ENCODE results near the gene ANKS1A.

DNA sequence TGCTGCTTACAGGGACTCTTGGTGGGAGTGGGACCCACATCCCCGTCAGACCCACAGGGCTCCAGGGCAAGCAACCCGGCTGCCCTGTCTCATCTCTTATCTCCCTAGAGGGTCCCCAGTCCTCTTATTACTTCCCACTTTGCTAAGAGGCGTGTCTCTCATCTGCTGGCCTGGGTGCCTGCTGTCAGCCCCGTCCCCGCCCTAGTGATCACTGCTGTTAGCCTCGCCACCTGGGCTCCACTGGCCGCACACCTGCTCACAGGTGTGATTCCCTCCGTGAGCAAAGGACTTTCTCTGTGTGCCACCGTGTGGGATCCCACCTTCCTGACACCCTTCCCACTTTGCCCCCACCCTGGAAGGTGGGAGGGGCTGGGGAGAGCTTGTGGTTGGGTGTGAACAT is 194.5 kb downstream of the ANKS1A start:
- TF ChIP-seq, protein P1, sequence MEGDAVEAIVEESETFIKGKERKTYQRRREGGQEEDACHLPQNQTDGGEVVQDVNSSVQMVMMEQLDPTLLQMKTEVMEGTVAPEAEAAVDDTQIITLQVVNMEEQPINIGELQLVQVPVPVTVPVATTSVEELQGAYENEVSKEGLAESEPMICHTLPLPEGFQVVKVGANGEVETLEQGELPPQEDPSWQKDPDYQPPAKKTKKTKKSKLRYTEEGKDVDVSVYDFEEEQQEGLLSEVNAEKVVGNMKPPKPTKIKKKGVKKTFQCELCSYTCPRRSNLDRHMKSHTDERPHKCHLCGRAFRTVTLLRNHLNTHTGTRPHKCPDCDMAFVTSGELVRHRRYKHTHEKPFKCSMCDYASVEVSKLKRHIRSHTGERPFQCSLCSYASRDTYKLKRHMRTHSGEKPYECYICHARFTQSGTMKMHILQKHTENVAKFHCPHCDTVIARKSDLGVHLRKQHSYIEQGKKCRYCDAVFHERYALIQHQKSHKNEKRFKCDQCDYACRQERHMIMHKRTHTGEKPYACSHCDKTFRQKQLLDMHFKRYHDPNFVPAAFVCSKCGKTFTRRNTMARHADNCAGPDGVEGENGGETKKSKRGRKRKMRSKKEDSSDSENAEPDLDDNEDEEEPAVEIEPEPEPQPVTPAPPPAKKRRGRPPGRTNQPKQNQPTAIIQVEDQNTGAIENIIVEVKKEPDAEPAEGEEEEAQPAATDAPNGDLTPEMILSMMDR (IDR thresholded peaks at IDR 0.05): no peak
- no peak for TF ChIP-seq POLR2A (IDR thresholded peaks at IDR 0.05)

Measured in ovary (tissue), 3 donors.